C4-2B (cell line): ENCODE results near the gene ZNF423.

ENCODE experiments used
- ZFX ChIP-seq: fragments of 450-650 bp; IDR thresholded peaks from 2 replicates; pipeline ENCODE4 v1.6.1; 2017
- TF ChIP-seq, protein P1 (sequence below): fragments of 450-650 bp; conservative IDR thresholded peaks from 2 replicates; pipeline ENCODE4 v1.5.1; 2017; ENCODE audit warnings: mild to moderate bottlenecking

DNA sequence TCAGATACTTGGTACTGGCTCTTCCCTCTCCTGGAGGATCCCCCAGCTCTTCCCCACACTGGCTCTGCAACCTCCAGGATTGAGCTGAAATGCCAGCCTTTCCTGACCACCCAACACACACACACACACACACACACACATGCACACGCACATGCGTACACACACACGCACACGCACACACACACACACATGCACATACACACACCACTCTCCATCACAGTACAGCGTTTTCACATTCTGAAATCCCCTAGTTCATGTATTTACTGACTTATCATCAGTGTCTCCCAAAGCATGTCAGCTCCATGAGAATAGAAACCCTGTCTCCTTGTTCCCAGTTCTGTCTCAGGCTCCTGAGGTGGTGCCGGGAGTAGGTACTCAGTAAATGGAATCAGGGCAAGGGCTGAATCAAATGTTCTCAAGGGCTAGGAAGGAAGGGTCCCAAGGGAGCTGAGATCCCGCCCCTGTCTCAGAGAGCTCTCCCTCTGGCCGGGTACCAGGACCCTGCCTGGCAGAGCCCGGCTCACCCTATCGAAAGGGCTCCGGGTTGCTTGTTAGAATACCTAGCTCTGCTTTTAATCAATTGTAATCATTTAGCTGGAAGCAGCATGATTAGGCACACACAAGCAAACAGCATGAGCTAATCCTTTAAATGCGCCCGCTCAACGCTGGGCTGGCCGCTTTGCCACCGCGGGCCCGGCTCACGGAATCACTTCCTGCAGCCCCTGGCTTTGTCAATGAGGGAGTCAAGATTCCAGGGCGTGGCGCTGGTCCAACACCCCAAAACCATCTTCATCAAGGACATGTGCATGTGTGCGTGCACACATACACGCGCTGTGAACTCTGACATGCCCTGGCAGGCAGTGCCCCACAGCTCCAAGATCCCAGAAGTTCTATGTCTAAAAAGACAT, 341.6 kb downstream of the ZNF423 start:
- TF ChIP-seq, protein P1, sequence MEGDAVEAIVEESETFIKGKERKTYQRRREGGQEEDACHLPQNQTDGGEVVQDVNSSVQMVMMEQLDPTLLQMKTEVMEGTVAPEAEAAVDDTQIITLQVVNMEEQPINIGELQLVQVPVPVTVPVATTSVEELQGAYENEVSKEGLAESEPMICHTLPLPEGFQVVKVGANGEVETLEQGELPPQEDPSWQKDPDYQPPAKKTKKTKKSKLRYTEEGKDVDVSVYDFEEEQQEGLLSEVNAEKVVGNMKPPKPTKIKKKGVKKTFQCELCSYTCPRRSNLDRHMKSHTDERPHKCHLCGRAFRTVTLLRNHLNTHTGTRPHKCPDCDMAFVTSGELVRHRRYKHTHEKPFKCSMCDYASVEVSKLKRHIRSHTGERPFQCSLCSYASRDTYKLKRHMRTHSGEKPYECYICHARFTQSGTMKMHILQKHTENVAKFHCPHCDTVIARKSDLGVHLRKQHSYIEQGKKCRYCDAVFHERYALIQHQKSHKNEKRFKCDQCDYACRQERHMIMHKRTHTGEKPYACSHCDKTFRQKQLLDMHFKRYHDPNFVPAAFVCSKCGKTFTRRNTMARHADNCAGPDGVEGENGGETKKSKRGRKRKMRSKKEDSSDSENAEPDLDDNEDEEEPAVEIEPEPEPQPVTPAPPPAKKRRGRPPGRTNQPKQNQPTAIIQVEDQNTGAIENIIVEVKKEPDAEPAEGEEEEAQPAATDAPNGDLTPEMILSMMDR, result no peak
- no peak for TF ChIP-seq ZFX
